ENCODE data around the gene TAF8. TPM values are rescaled to one million over a fixed set of nuclear protein-coding genes. Genes with fewer than 3 reads are reported as not detected.

TAF8 gene
- total RNA-seq, 4 donors from 2014 or later, result 24.5 to 37.6 (median 24.6) TPM

- Histone ChIP-seq H3K36me3 (no peaks in the 10 kb centered on the region), H3K4me3 (no peak overlapping the region), H3K4me1 (peaks cover 0 to 17% (median 6%) of the 10 kb centered on the region in 4 donors), H3K27me3 (no peaks in the 10 kb centered on the region), H3K9me3 (no peaks in the 10 kb centered on the region), H3K27ac (no peak overlapping the region)
- TF ChIP-seq POLR2A (IDR thresholded peaks at IDR 0.05) (no peak), CTCF (IDR thresholded peaks at IDR 0.05) (no peak)
- no peak for DNase-seq
Observed at GRCh38 chr6:42010185-42010891, 40.0 kb upstream of the TAF8 start.

- Histone ChIP-seq H3K4me3 (no peak overlapping the region), H3K9me3 (no peaks in the 10 kb centered on the region), H3K4me1 (peaks cover 0 to 17% (median 6%) of the 10 kb centered on the region in 4 donors), H3K36me3 (no peaks in the 10 kb centered on the region), H3K27ac (no peak overlapping the region), H3K27me3 (no peaks in the 10 kb centered on the region)
- DNase-seq, result no peak
- TF ChIP-seq CTCF (IDR thresholded peaks at IDR 0.05), result no peak
- TF ChIP-seq POLR2A (IDR thresholded peaks at IDR 0.05), result no peak
Observed at GRCh38 chr6:42010909-42011308, 39.4 kb upstream of the TAF8 start.

DNA sequence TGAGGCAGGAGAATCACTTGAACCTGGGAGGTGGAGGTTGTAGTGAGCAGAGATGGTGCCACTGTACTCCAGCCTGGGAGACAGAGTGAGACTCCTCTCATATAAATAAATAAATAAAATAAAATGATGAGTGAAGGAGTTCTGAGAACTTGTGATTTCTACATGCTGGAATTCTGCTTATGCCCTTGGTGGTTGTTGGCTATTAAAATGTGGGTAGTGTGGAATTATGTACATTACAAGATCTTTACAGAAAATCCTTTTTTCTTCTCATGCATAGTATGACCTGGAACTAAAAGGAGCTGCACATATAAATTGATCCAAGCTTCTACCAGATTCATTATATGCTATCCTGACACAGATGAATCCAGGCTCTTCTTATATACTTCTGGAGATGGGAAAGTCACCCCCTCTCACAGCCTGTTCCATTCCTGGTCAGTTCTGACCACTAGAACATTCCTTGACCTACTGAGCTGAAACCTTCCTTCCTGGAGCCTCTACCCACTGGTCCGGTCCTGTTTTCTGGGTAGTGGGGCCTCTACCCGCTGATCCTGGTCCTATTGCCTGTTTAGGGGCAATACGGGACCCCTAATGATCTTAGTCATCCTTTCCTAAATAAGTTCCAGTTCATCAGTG is 37.7 kb upstream of the TAF8 start:
- Histone ChIP-seq H3K36me3 (no peaks in the 10 kb centered on the region), H3K4me1 (peaks cover 0 to 17% (median 7%) of the 10 kb centered on the region in 4 donors), H3K27ac (no peak overlapping the region), H3K27me3 (no peaks in the 10 kb centered on the region), H3K4me3 (no peak overlapping the region), H3K9me3 (no peaks in the 10 kb centered on the region)
- no peak for TF ChIP-seq CTCF (IDR thresholded peaks at IDR 0.05)
- no peak for TF ChIP-seq POLR2A (IDR thresholded peaks at IDR 0.05)
- DNase-seq, result no peak

DNA sequence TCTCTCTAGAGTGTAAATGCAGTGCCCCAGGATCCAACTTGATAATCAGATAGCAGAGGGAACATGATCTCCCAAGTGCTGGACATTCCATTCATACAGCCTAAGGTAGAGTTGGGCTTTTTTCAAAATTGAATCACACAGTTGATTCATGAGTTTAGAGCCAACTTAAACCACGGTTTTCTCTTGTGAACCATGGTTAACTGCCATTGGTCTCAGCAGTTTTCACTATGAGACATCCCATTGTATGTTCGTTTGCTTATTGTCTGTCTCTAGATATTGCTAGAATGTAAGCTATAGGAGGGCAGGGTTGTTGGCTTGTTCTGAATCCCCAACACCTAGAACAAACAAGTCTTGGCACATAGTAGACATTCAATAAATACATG is 37.2 kb upstream of the TAF8 start:
- no peaks in the 10 kb centered on the region for H3K9me3 ChIP-seq

DNA sequence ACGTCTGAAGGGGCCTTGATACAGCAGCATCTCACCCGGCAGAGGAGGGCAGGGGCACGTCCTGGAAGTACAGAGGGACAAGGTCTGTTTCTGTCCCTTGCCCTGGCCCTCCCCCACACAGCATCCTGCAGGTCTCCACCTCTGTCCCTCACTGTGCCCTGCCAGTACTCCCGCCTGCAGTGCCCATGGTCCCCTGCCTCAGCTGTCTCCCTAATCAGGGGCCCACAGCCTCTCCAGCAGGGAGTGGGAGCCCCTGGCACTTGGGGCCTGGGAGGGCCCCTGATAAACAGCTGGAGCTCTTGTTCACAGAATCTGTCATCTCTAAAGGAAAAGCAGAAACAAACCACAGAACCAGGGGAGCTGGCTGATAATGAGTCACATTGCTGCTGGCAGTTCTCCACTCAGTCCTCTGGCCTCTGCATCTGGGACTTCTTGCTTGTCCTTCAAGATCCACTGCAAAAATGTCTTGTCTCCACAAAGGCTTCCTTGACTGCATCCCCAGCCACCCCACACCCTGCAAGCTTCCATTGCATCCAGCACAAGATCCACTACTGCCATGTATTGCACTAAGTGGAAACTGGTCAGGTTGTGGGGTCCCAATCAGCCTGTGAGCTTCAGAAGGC is 33.2 kb upstream of the TAF8 start:
- H3K4me1 ChIP-seq, result peaks cover 0 to 16% (median 4%) of the 10 kb centered on the region in 4 donors
- DNase-seq, result no peak
- H3K4me3 ChIP-seq, result no peak overlapping the region
- H3K27me3 ChIP-seq, result no peaks in the 10 kb centered on the region
- H3K9me3 ChIP-seq, result no peaks in the 10 kb centered on the region
- no peak for TF ChIP-seq POLR2A (IDR thresholded peaks at IDR 0.05)
- no peak for TF ChIP-seq CTCF (IDR thresholded peaks at IDR 0.05)
- H3K36me3 ChIP-seq, result no peaks in the 10 kb centered on the region
- no peak overlapping the region for H3K27ac ChIP-seq

More for the DNA sequence above, 37.2 kb upstream of the TAF8 start:
- Histone ChIP-seq H3K36me3 (no peaks in the 10 kb centered on the region), H3K27me3 (no peaks in the 10 kb centered on the region), H3K4me3 (no peak overlapping the region), H3K4me1 (peaks cover 0 to 13% (median 4%) of the 10 kb centered on the region in 4 donors), H3K27ac (no peak overlapping the region)
- TF ChIP-seq CTCF (IDR thresholded peaks at IDR 0.05) (no peak), POLR2A (IDR thresholded peaks at IDR 0.05) (no peak)
- DNase-seq, result no peak
